PC-9 (cell line): Measurements from ENCODE around the gene SELENOW.

ENCODE experiments used
- CTCF ChIP-seq: fragments of 200-600 bp; sonication (generic); conservative IDR thresholded peaks from 2 replicates; pipeline ENCODE4 v1.6.1; 2017; ENCODE audit warnings: mixed run types, antibody characterized with exemption, mild to moderate bottlenecking, moderate library complexity
- EZH2 ChIP-seq: fragments of 200-600 bp; sonication (generic); IDR thresholded peaks from 2 replicates; pipeline ENCODE4 v1.8.0; 2017; ENCODE audit warnings: antibody characterized with exemption, low read depth

- TF ChIP-seq CTCF (no peak), EZH2 (no peak)
Observed at GRCh38 chr19:47762151-47762550, 16.4 kb upstream of the SELENOW start.
